Activated CD4-positive, alpha-beta T cell treated with anti-CD3 and anti-CD28 coated beads, Interleukin-2, amount 10 ng/mL, durations not matched to agents 7 days and 5 days (primary cell): Measurements from ENCODE around the gene SPATC1L. TPM values are rescaled to one million over a fixed set of nuclear protein-coding genes. Genes with fewer than 3 reads are reported as not detected.

Source experiments
- CTCF ChIA-PET: fragments of 350-600 bp; sonication (Branson Sonifier 250); formaldehyde crosslinking; loops from one replicate; lab custom pipeline; 2021; ENCODE audit warnings: antibody characterized with exemption; lab: Charles Lee
- POLR2A ChIA-PET: fragments of 350-600 bp; sonication (Branson Sonifier 250); formaldehyde crosslinking; loops from one replicate; lab custom pipeline; 2021; ENCODE audit warnings: antibody characterized with exemption; lab: Charles Lee
- DNase-seq: peaks from one replicate; pipeline ENCODE4 v3.0.0-alpha.2; 2020
- H3K27ac Mint-ChIP-seq: one replicate; pipeline ENCODE4 v1.8.0; 2021; ENCODE audit warnings: mild to moderate bottlenecking, moderate library complexity, mixed read lengths
- H3K27me3 Mint-ChIP-seq: one replicate; pipeline ENCODE4 v1.8.0; 2021; ENCODE audit warnings: mixed read lengths
- H3K36me3 Mint-ChIP-seq: one replicate; pipeline ENCODE4 v1.8.0; 2021; ENCODE audit warnings: low read depth, mixed read lengths
- H3K4me1 Mint-ChIP-seq: one replicate; pipeline ENCODE4 v1.8.0; 2021; ENCODE audit warnings: mixed read lengths
- H3K4me3 Mint-ChIP-seq: one replicate; pipeline ENCODE4 v1.8.0; 2021; ENCODE audit warnings: mild to moderate bottlenecking, moderate library complexity, mixed read lengths
- H3K9me3 Mint-ChIP-seq: one replicate; pipeline ENCODE4 v1.8.0; 2021; ENCODE audit warnings: mixed read lengths
- total RNA-seq, 2 experiments: library from RNA; stranded (reverse); gene quantifications; one replicate each; pipeline ENCODE4 v1.2.3, GENCODE V29; 2021

SPATC1L gene
- total RNA-seq, 2 experiments from 2014 or later = 6.1 to 6.3 TPM

- Mint-ChIP-seq H3K9me3 (no peaks in the 10 kb centered on the region), H3K4me3 (no peak overlapping the region), H3K4me1 (peaks cover 3% of the 10 kb centered on the region), H3K27me3 (no peaks in the 10 kb centered on the region), H3K27ac (no peak overlapping the region), H3K36me3 (peaks cover 1% of the 10 kb centered on the region)
- DNase-seq = no peak
- ChIA-PET CTCF (interaction anchor here (0.6 kb wide), 1 partner anchor 161 kb away, joined by 3 read pairs; no protein-coding TSS in a partner anchor), POLR2A (no interaction called here)
These were observed 27.8 kb upstream of the SPATC1L start for GRCh38 chr21:46211786-46212720.

GRCh38 chr21:46211376-46211775, 27.1 kb upstream of the SPATC1L start:
- Mint-ChIP-seq H3K4me3 (no peak overlapping the region), H3K9me3 (no peaks in the 10 kb centered on the region), H3K4me1 (peaks cover 3% of the 10 kb centered on the region), H3K36me3 (peaks cover 1% of the 10 kb centered on the region), H3K27me3 (no peaks in the 10 kb centered on the region), H3K27ac (no peak overlapping the region)
- DNase-seq = no peak
- POLR2A ChIA-PET = no interaction called here
- CTCF ChIA-PET = interaction anchor here (0.6 kb wide), 1 partner anchor 161 kb away, joined by 3 read pairs; no protein-coding TSS in a partner anchor

- Mint-ChIP-seq H3K27me3 (no peaks in the 10 kb centered on the region), H3K4me1 (no peaks in the 10 kb centered on the region), H3K27ac (no peak overlapping the region), H3K36me3 (peaks cover 1% of the 10 kb centered on the region), H3K9me3 (no peaks in the 10 kb centered on the region), H3K4me3 (no peak overlapping the region)
- DNase-seq = no peak
- CTCF ChIA-PET = no interaction called here
- POLR2A ChIA-PET = no interaction called here
These were observed 26.3 kb upstream of the SPATC1L start for GRCh38 chr21:46210378-46211136.

GRCh38 chr21:46208761-46209721, 24.8 kb upstream of the SPATC1L start:
- CTCF ChIA-PET = interaction anchor here (0.5 kb wide), 1 partner anchor 77 kb away, joined by 3 read pairs; the partner anchor contains the start of gene MCM3AP
- H3K27me3 Mint-ChIP-seq = no peaks in the 10 kb centered on the region
- H3K4me3 Mint-ChIP-seq = no peak overlapping the region
- no peaks in the 10 kb centered on the region for H3K9me3 Mint-ChIP-seq
- DNase-seq = no peak
- peaks cover 5% of the 10 kb centered on the region for H3K36me3 Mint-ChIP-seq
- no peaks in the 10 kb centered on the region for H3K4me1 Mint-ChIP-seq
- H3K27ac Mint-ChIP-seq = no peak overlapping the region
- POLR2A ChIA-PET = no interaction called here

- Mint-ChIP-seq H3K4me1 (no peaks in the 10 kb centered on the region), H3K4me3 (no peak overlapping the region), H3K27ac (no peak overlapping the region), H3K27me3 (no peaks in the 10 kb centered on the region), H3K9me3 (no peaks in the 10 kb centered on the region), H3K36me3 (peaks cover 5% of the 10 kb centered on the region)
- CTCF ChIA-PET = interaction anchor here (1.3 kb wide), 1 partner anchor 22 kb away, joined by 3 read pairs; no protein-coding TSS in a partner anchor
- no peak for DNase-seq
- POLR2A ChIA-PET = no interaction called here
These were observed 23.8 kb upstream of the SPATC1L start for GRCh38 chr21:46207920-46208591.

- CTCF ChIA-PET = interaction anchor here (0.6 to 1.4 kb wide), 4 partner anchors 8 to 21 kb away, joined by 3 read pairs; partner anchors contain the start of gene LSS
- H3K4me1 Mint-ChIP-seq = no peaks in the 10 kb centered on the region
- H3K4me3 Mint-ChIP-seq = no peak overlapping the region
- no peaks in the 10 kb centered on the region for H3K9me3 Mint-ChIP-seq
- POLR2A ChIA-PET = no interaction called here
- DNase-seq = no peak
- H3K36me3 Mint-ChIP-seq = peaks cover 5% of the 10 kb centered on the region
- H3K27ac Mint-ChIP-seq = no peak overlapping the region
- no peaks in the 10 kb centered on the region for H3K27me3 Mint-ChIP-seq
These were observed 23.0 kb upstream of the SPATC1L start for GRCh38 chr21:46207006-46207919.

- DNase-seq = no peak
- no peaks in the 10 kb centered on the region for H3K27me3 Mint-ChIP-seq
- no peak overlapping the region for H3K27ac Mint-ChIP-seq
- CTCF ChIA-PET = interaction anchor here (0.6 to 1.4 kb wide), 4 partner anchors 9 to 22 kb away, joined by 3 read pairs; partner anchors contain the start of gene LSS
- POLR2A ChIA-PET = no interaction called here
- H3K4me1 Mint-ChIP-seq = no peaks in the 10 kb centered on the region
- H3K36me3 Mint-ChIP-seq = peaks cover 5% of the 10 kb centered on the region
- no peak overlapping the region for H3K4me3 Mint-ChIP-seq
- no peaks in the 10 kb centered on the region for H3K9me3 Mint-ChIP-seq
These were observed 22.1 kb upstream of the SPATC1L start for GRCh38 chr21:46206163-46207005.

- Mint-ChIP-seq H3K27ac (no peak overlapping the region), H3K27me3 (no peaks in the 10 kb centered on the region), H3K4me1 (no peaks in the 10 kb centered on the region), H3K4me3 (no peak overlapping the region), H3K9me3 (no peaks in the 10 kb centered on the region), H3K36me3 (peaks cover 7% of the 10 kb centered on the region)
- ChIA-PET POLR2A (no interaction called here), CTCF (no interaction called here)
- DNase-seq = no peak
These were observed 21.5 kb upstream of the SPATC1L start for GRCh38 chr21:46205766-46206162.

- ChIA-PET POLR2A (no interaction called here), CTCF (no interaction called here)
- H3K9me3 Mint-ChIP-seq = no peaks in the 10 kb centered on the region
- no peak overlapping the region for H3K4me3 Mint-ChIP-seq
- no peak overlapping the region for H3K27ac Mint-ChIP-seq
- peaks cover 8% of the 10 kb centered on the region for H3K36me3 Mint-ChIP-seq
- H3K27me3 Mint-ChIP-seq = no peaks in the 10 kb centered on the region
- no peak for DNase-seq
- H3K4me1 Mint-ChIP-seq = no peaks in the 10 kb centered on the region
These were observed 20.9 kb upstream of the SPATC1L start for GRCh38 chr21:46205166-46205565.

GRCh38 chr21:46203203-46203600, 18.9 kb upstream of the SPATC1L start:
- DNase-seq = no peak
- no peaks in the 10 kb centered on the region for H3K9me3 Mint-ChIP-seq
- H3K4me3 Mint-ChIP-seq = no peak overlapping the region
- peak overlapping the region; percentile 62 for H3K27ac Mint-ChIP-seq
- no peaks in the 10 kb centered on the region for H3K27me3 Mint-ChIP-seq
- POLR2A ChIA-PET = no interaction called here
- peaks cover 16% of the 10 kb centered on the region for H3K36me3 Mint-ChIP-seq
- no peaks in the 10 kb centered on the region for H3K4me1 Mint-ChIP-seq
- CTCF ChIA-PET = no interaction called here
